Neural cell (in vitro differentiated cells): ENCODE data around the gene ANGPTL5. TPM values are rescaled to one million over a fixed set of nuclear protein-coding genes. Genes with fewer than 3 reads are reported as not detected.

Experiments used
- H2AFZ ChIP-seq: fragments of 200-600, 300-800 bp; sonication (generic), shearing (Covaris generic); 2 replicates; pipeline ENCODE4 v1.6.0; 2014; ENCODE audit warnings: low read depth, mild to moderate bottlenecking, antibody characterized with exemption, low read length, moderate library complexity
- H3F3A ChIP-seq: fragments of 200-600 bp; shearing (Covaris generic); 2 replicates; pipeline ENCODE4 v1.6.1; 2016; ENCODE audit warnings: mild to moderate bottlenecking, moderate library complexity, mixed read lengths, antibody characterized with exemption, low read length; ENCODE audit not compliant: insufficient read depth, poor library complexity, severe bottlenecking
- H3K27ac ChIP-seq: fragments of 200-600, 300-800 bp; sonication (generic), shearing (Covaris generic); 2 replicates; pipeline ENCODE4 v1.5.1; 2014; ENCODE audit warnings: mild to moderate bottlenecking, low read length, moderate library complexity
- H3K27me3 ChIP-seq: fragments of 300-800, 200-600 bp; sonication (generic), shearing (Covaris generic); 2 replicates; pipeline ENCODE4 v1.6.0; 2014; ENCODE audit warnings: mild to moderate bottlenecking, low read depth, low read length, moderate library complexity; ENCODE audit not compliant: insufficient read depth
- H3K36me3 ChIP-seq: fragments of 300-800, 200-600 bp; sonication (generic), shearing (Covaris generic); 2 replicates; pipeline ENCODE4 v1.5.1; 2014; ENCODE audit warnings: mild to moderate bottlenecking, antibody characterized with exemption, low read length, moderate library complexity; ENCODE audit not compliant: insufficient read depth
- H3K4me2 ChIP-seq: fragments of 300-800, 200-600 bp; sonication (generic), shearing (Covaris generic); 2 replicates; pipeline ENCODE4 v1.6.0; 2014; ENCODE audit warnings: mild to moderate bottlenecking, low read length
- H3K4me3 ChIP-seq: fragments of 300-800, 200-600 bp; sonication (generic), shearing (Covaris generic); 2 replicates; pipeline ENCODE4 v1.5.1; 2014; ENCODE audit warnings: mild to moderate bottlenecking, low read length, moderate library complexity
- H3K79me2 ChIP-seq: fragments of 200-600 bp; shearing (Covaris generic); replicated peaks from 2 replicates; pipeline ENCODE4 v1.6.0; 2014; ENCODE audit warnings: mild to moderate bottlenecking, low read length, moderate library complexity; ENCODE audit not compliant: insufficient read depth
- H3K9ac ChIP-seq: fragments of 300-800, 200-600 bp; sonication (generic), shearing (Covaris generic); 2 replicates; pipeline ENCODE4 v1.6.1; 2016; ENCODE audit warnings: mild to moderate bottlenecking, low read length, mixed read lengths
- H3K9me2 ChIP-seq: fragments of 200-600 bp; shearing (Covaris generic); 2 replicates; pipeline ENCODE4 v1.6.1; 2016; ENCODE audit warnings: mild to moderate bottlenecking, low read length, mixed read lengths; ENCODE audit not compliant: insufficient read depth
- H3K9me3 ChIP-seq: fragments of 200-600, 300-800 bp; sonication (generic), shearing (Covaris generic); 2 replicates; pipeline ENCODE4 v1.6.1; 2016; ENCODE audit warnings: mild to moderate bottlenecking, mixed run types, low read length, moderate library complexity, mixed read lengths
- H4K20me1 ChIP-seq: fragments of 200-600 bp; shearing (Covaris generic); 2 replicates; pipeline ENCODE4 v1.6.1; 2016; ENCODE audit warnings: mild to moderate bottlenecking, mixed run types; ENCODE audit not compliant: insufficient read depth
- CTCF ChIP-seq: fragments of 450-650 bp; IDR thresholded peaks from 2 replicates; pipeline ENCODE4 v1.5.1; 2014; ENCODE audit warnings: antibody characterized with exemption, mild to moderate bottlenecking, moderate library complexity; ENCODE audit not compliant: poor library complexity, severe bottlenecking
- EP300 ChIP-seq: fragments of 450-650 bp; conservative IDR thresholded peaks from 2 replicates; pipeline ENCODE4 v1.6.1; 2014; ENCODE audit warnings: antibody characterized with exemption, mild to moderate bottlenecking, moderate library complexity; ENCODE audit not compliant: poor library complexity, severe bottlenecking
- EZH2 ChIP-seq: fragments of 200-600, 300-800 bp; shearing (Covaris generic), sonication (generic); IDR thresholded peaks from 2 replicates; pipeline ENCODE4 v1.6.1; 2014; ENCODE audit warnings: antibody characterized with exemption, low read length, borderline replicate concordance, mild to moderate bottlenecking; ENCODE audit not compliant: insufficient read depth, poor library complexity, severe bottlenecking
- MXI1 ChIP-seq: fragments of 450-650 bp; conservative IDR thresholded peaks from 2 replicates; pipeline ENCODE4 v1.6.1; 2014; ENCODE audit warnings: antibody characterized with exemption, mild to moderate bottlenecking; ENCODE audit not compliant: poor library complexity, severe bottlenecking
- POLR2AphosphoS5 ChIP-seq: IDR thresholded peaks from 2 replicates; pipeline ENCODE4 v1.6.1; 2012
- RAD21 ChIP-seq: fragments of 450-650 bp; conservative IDR thresholded peaks from 2 replicates; pipeline ENCODE4 v1.6.1; 2014; ENCODE audit warnings: antibody characterized with exemption, mild to moderate bottlenecking, moderate library complexity
- SMC3 ChIP-seq: fragments of 450-650 bp; conservative IDR thresholded peaks from 2 replicates; pipeline ENCODE4 v1.6.1; 2014; ENCODE audit warnings: antibody characterized with exemption, mild to moderate bottlenecking, moderate library complexity; ENCODE audit not compliant: poor library complexity
- TAF1 ChIP-seq: IDR thresholded peaks from 2 replicates; pipeline ENCODE4 v1.6.1; 2012; ENCODE audit warnings: low read depth
- polyA plus RNA-seq: library from polyadenylated mRNA; depleted of rRNA; stranded (reverse); fragments of >200 nt; gene quantifications from 2 replicates; pipeline ENCODE4 v1.2.3, GENCODE V29; 2014
- TF ChIP-seq, protein P1 (sequence below): IDR thresholded peaks from 2 replicates; pipeline ENCODE4 v1.6.1; 2012; ENCODE audit warnings: borderline replicate concordance

ANGPTL5 gene
- polyA plus RNA-seq, 1 donor from 2014 or later = not detected

DNA sequence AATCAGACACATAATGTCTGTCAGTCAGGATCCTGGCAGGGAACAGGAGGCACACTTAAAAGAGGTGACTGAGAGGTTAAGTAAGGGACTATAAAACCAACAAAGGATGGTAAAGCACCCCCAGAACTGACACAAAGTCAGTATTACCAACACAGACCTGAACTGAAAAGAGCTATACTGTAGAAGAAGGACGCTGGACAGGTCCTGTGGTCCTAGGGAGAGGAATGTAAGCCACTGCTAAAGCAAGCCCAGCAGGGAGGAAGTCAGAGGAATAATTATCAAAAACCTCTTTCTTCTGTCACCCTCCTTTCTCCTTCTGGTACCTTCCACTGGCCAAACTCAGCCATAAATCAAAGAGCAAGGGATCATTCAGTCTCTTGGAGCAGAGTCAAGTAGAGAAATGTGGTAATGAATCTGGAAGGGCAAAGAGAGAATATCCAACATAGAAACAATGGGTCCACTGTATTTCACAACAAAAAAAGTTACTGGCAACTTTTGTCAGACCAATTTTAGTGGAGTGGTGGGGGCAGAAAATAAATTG is 33.4 kb upstream of the ANGPTL5 start:
- H3K9ac ChIP-seq = no peak overlapping the region
- H3K4me2 ChIP-seq = no peak overlapping the region
- H3K27me3 ChIP-seq = no peaks in the 10 kb centered on the region
- no peak for TF ChIP-seq RAD21
- TF ChIP-seq TAF1 = no peak
- TF ChIP-seq EP300 = no peak
- TF ChIP-seq, protein P1, sequence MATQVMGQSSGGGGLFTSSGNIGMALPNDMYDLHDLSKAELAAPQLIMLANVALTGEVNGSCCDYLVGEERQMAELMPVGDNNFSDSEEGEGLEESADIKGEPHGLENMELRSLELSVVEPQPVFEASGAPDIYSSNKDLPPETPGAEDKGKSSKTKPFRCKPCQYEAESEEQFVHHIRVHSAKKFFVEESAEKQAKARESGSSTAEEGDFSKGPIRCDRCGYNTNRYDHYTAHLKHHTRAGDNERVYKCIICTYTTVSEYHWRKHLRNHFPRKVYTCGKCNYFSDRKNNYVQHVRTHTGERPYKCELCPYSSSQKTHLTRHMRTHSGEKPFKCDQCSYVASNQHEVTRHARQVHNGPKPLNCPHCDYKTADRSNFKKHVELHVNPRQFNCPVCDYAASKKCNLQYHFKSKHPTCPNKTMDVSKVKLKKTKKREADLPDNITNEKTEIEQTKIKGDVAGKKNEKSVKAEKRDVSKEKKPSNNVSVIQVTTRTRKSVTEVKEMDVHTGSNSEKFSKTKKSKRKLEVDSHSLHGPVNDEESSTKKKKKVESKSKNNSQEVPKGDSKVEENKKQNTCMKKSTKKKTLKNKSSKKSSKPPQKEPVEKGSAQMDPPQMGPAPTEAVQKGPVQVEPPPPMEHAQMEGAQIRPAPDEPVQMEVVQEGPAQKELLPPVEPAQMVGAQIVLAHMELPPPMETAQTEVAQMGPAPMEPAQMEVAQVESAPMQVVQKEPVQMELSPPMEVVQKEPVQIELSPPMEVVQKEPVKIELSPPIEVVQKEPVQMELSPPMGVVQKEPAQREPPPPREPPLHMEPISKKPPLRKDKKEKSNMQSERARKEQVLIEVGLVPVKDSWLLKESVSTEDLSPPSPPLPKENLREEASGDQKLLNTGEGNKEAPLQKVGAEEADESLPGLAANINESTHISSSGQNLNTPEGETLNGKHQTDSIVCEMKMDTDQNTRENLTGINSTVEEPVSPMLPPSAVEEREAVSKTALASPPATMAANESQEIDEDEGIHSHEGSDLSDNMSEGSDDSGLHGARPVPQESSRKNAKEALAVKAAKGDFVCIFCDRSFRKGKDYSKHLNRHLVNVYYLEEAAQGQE = no peak
- no peak for TF ChIP-seq POLR2AphosphoS5
- no peak for TF ChIP-seq EZH2
- TF ChIP-seq SMC3 = no peak
- no peak for TF ChIP-seq MXI1
- TF ChIP-seq CTCF = no peak
- no peaks in the 10 kb centered on the region for H3K9me2 ChIP-seq
- H3K9me3 ChIP-seq = no peaks in the 10 kb centered on the region
- H4K20me1 ChIP-seq = no peaks in the 10 kb centered on the region
- no peak overlapping the region for H2AFZ ChIP-seq
- H3K79me2 ChIP-seq = no peaks in the 10 kb centered on the region
- no peak overlapping the region for H3K4me3 ChIP-seq
- H3K36me3 ChIP-seq = no peaks in the 10 kb centered on the region
- no peaks in the 10 kb centered on the region for H3F3A ChIP-seq
- H3K27ac ChIP-seq = no peak overlapping the region

DNA sequence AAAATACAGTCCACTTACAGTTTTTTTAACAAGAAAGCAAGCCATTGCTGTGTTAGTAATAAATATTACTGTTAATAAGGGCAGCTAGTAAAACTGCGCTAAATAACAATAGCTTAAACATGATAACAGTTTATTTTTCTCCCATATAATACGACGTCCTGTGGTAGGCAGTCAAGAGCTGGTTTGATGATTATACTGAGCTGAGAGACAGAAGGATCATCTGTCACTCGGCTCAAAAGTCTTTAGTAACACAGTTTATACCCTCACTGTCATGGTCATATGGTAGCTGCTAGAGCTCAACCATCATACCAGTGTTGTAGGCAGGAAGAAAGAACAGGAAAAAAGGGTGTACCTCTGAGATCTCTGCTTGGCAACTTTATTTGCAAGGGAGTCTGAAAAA is 29.1 kb upstream of the ANGPTL5 start:
- H4K20me1 ChIP-seq = no peaks in the 10 kb centered on the region
- no peak overlapping the region for H3K27ac ChIP-seq
- no peaks in the 10 kb centered on the region for H3K36me3 ChIP-seq
- H3K9me3 ChIP-seq = no peaks in the 10 kb centered on the region
- no peaks in the 10 kb centered on the region for H3K79me2 ChIP-seq
- no peaks in the 10 kb centered on the region for H3F3A ChIP-seq
- no peaks in the 10 kb centered on the region for H3K9me2 ChIP-seq
- no peak overlapping the region for H3K9ac ChIP-seq
- H2AFZ ChIP-seq = no peak overlapping the region
- no peak overlapping the region for H3K4me3 ChIP-seq
- H3K4me2 ChIP-seq = no peak overlapping the region
- no peaks in the 10 kb centered on the region for H3K27me3 ChIP-seq
- TF ChIP-seq TAF1 (no peak), POLR2AphosphoS5 (no peak)

GRCh38 chr11:101944923-101945322 is 28.6 kb upstream of the ANGPTL5 start:
- Histone ChIP-seq H3K79me2 (no peaks in the 10 kb centered on the region), H3K9me2 (no peaks in the 10 kb centered on the region), H2AFZ (no peak overlapping the region), H3K27me3 (no peaks in the 10 kb centered on the region), H3K4me3 (no peak overlapping the region), H3K27ac (no peak overlapping the region), H3K9me3 (no peaks in the 10 kb centered on the region), H3F3A (no peaks in the 10 kb centered on the region), H4K20me1 (no peaks in the 10 kb centered on the region), H3K36me3 (no peaks in the 10 kb centered on the region), H3K9ac (no peak overlapping the region), H3K4me2 (no peak overlapping the region)
- TF ChIP-seq RAD21 (no peak), MXI1 (no peak), SMC3 (no peak), POLR2AphosphoS5 (no peak), EP300 (no peak), EZH2 (no peak), CTCF (no peak), TAF1 (no peak)
- TF ChIP-seq, protein P1 = no peak
